Measurements from ENCODE around the gene DUSP8. TPM values are rescaled to one million over a fixed set of nuclear protein-coding genes. Genes with fewer than 3 reads are reported as not detected.
A peak's percentile ranks its signal among the peaks of the same experiment; 100 is the strongest.

The DUSP8 gene
- total and polyA plus RNA-seq, 12 donors: 5.9 to 53.5 (median 18.9) TPM

DNA sequence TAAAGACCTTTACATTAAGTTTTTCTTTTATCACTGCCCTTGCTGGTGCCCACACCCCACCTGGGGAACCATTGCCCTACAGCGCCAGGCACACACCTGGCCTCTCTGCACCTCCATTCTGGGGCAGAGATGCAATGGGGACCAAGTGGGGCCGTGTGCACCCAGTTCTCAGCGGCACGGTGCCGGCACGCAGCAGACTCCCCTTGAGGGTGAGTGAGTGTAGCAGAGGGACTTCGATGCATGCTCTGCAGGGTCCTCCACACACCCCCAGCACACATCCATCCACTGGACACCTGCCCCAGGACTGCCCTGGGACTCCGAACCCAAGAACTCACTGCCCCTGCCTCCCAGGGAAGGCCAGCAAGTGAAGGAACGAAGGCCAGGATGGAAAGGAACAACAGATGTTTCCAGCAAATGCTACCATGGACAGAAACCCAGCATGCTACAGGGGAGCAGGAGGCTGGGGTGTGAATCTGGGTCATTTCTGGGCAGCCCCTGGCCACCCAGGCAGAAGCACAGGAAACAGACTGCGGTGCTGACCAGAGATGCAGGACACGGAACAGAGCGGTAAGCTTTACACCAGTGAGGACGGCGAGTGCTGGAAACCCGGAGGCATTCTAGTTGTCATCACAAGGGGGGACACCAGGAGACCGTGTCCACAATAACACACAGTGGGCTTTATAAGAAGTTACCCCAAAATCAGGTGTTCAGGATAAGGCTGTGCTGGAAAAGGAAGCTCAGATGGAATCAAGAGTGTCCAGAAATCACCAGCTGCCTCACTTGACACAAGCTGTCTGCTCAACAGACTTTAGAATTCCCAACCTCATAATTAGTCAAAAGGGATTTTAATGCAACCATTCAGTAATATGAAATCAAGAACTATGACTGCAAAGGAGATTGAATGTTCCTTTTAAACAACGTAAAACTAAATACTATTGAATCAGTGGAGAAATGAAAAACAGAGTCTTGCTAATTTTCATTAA lies 52.8 kb downstream of the DUSP8 start:
- DNase-seq (peak in 1 of 2 donors; percentile 5), ATAC-seq (no peak)
- Histone ChIP-seq H3K27me3 (no peaks in the 10 kb centered on the region), H3K27ac (no peak overlapping the region), H3K4me3 (no peak overlapping the region), H3K4me1 (peaks cover 31 to 98% (median 77%) of the 10 kb centered on the region in 9 donors), H3K36me3 (no peaks in the 10 kb centered on the region), H3K9me3 (no peaks in the 10 kb centered on the region)
- intact Hi-C loops (cut with DNase I): loop anchor here in 9 of 10 donors (5.0 to 10.0 kb wide), 8 partner anchors 62 to 317 kb away; partner anchors contain the start of gene TOLLIP (in 5 of the 9)
- TF ChIP-seq, protein P1, sequence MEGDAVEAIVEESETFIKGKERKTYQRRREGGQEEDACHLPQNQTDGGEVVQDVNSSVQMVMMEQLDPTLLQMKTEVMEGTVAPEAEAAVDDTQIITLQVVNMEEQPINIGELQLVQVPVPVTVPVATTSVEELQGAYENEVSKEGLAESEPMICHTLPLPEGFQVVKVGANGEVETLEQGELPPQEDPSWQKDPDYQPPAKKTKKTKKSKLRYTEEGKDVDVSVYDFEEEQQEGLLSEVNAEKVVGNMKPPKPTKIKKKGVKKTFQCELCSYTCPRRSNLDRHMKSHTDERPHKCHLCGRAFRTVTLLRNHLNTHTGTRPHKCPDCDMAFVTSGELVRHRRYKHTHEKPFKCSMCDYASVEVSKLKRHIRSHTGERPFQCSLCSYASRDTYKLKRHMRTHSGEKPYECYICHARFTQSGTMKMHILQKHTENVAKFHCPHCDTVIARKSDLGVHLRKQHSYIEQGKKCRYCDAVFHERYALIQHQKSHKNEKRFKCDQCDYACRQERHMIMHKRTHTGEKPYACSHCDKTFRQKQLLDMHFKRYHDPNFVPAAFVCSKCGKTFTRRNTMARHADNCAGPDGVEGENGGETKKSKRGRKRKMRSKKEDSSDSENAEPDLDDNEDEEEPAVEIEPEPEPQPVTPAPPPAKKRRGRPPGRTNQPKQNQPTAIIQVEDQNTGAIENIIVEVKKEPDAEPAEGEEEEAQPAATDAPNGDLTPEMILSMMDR (IDR thresholded peaks at IDR 0.05): no peak
- 92% methylated on average over 17 of the region's 17 CpGs for WGBS, 2 donors

DNA sequence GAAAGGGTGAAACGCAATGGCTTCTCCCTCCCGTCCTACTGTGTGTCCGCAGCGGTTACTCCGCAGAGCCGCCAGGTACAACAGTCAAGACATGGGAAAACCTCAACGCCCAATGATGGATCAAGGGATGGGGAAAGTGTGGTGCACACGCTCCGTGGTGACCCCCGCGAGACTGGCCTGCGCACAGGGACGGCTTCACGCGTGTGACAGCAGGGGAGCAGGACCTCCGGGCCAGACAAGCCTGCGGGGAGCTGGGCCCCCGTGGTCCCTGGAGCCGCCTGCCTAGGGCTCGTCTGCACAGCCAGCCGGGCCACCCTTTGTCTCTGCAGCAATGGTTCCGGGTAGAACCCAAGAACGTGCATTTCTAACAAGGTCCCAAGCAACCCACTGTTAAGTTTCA lies 53.8 kb downstream of the DUSP8 start:
- WGBS, 2 donors: 93 to 94% methylated on average over 23 of the region's 23 CpGs
- DNase-seq: peak in 1 of 2 donors; percentile 9
- ATAC-seq: no peak
- Histone ChIP-seq H3K27ac (no peak overlapping the region), H3K27me3 (no peaks in the 10 kb centered on the region), H3K9me3 (no peaks in the 10 kb centered on the region), H3K4me3 (no peak overlapping the region), H3K4me1 (peaks cover 37 to 100% (median 87%) of the 10 kb centered on the region in 9 donors), H3K36me3 (no peaks in the 10 kb centered on the region)
- TF ChIP-seq, protein P1 (IDR thresholded peaks at IDR 0.05): no peak
- intact Hi-C loops (cut with DNase I): loop anchor here in 9 of 10 donors (5.0 to 10.0 kb wide), 8 partner anchors 61 to 316 kb away; partner anchors contain the start of gene TOLLIP (in 4 of the 9)

DNA sequence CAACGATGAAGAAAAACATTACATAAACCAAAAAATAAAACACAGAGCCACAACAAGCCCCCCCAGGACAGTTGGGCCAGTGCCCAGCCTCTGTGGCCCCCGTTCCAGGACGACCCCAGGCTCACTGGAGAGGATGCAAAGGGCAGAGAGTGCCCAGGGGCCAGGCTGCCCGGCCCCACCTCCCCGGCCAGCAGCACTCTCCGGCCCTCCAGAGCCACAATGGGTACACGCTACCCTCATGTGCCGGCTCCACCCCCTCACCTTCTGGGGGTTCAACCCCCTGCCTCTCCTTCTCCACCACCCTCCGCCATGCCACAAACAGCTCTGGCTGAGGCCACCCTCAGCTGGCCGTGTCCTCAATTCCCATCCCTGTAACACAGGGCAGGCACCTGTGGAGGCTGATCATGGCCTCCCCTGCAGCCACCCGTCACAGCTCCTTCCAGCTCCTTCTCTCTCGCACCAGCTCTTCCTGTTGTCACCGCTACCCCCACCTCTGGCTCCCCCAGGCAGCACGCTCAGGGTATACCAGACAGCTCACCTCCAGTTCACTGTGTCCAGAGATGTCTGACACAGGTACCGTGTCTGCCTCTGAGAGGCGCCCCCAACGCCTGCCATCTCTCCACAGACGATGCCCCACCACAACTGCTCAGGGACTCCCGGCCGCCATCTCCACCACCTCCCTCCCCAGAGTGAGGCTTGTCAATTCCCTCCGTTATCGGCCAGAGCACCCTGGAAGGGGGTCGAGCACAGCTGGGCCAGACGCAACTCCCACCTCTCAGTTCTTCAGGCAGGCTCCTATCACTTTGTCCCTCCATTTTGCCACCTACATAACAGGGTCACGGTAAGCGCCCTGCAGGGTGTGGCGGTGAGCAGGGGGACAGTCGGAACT lies 54.7 kb downstream of the DUSP8 start:
- H3K4me1 ChIP-seq: peaks cover 37 to 100% (median 83%) of the 10 kb centered on the region in 9 donors
- H3K27ac ChIP-seq: no peak overlapping the region
- DNase-seq (peak in 1 of 2 donors; percentile 6), ATAC-seq (no peak)
- intact Hi-C loops (cut with DNase I): loop anchor here in 9 of 10 donors (5.0 to 10.0 kb wide), 8 partner anchors 60 to 315 kb away; partner anchors contain the start of gene TOLLIP (in 4 of the 9)
- TF ChIP-seq, protein P1 (IDR thresholded peaks at IDR 0.05): no peak
- no peaks in the 10 kb centered on the region for H3K27me3 ChIP-seq
- H3K36me3 ChIP-seq: no peaks in the 10 kb centered on the region
- WGBS, 2 donors: 85 to 87% methylated on average over 28 of the region's 28 CpGs
- no peak overlapping the region for H3K4me3 ChIP-seq
- H3K9me3 ChIP-seq: no peaks in the 10 kb centered on the region

All from heart right ventricle (tissue), 16 donors.